GDM1 (cell line): Measurements from ENCODE around the gene ABLIM2.

Experiments
- DNase-seq: peaks from one replicate; lab custom pipeline; 2025; lab: John Stamatoyannopoulos, UW

Gene ABLIM2

GRCh38 chr4:8067945-8068896 lies 90.4 kb downstream of the ABLIM2 start:
- no peak for DNase-seq

GRCh38 chr4:8067274-8067936 lies 91.2 kb downstream of the ABLIM2 start:
- no peak for DNase-seq

- DNase-seq = no peak
Observed at GRCh38 chr4:8066336-8066931, 92.2 kb downstream of the ABLIM2 start.

GRCh38 chr4:8063974-8064563 lies 94.5 kb downstream of the ABLIM2 start:
- DNase-seq = no peak

GRCh38 chr4:8061573-8061972 lies 97.0 kb downstream of the ABLIM2 start:
- DNase-seq = no peak

GRCh38 chr4:8061145-8061544 lies 97.5 kb downstream of the ABLIM2 start:
- DNase-seq = no peak

GRCh38 chr4:8060632-8061031 lies 98.0 kb downstream of the ABLIM2 start:
- DNase-seq = no peak

- no peak for DNase-seq
Observed at GRCh38 chr4:8058031-8058479, 100.6 kb downstream of the ABLIM2 start.

GRCh38 chr4:8055206-8055605 lies 103.4 kb downstream of the ABLIM2 start:
- no peak for DNase-seq

GRCh38 chr4:8053688-8054449 lies 104.7 kb downstream of the ABLIM2 start:
- no peak for DNase-seq

- DNase-seq = no peak
Observed at GRCh38 chr4:8052160-8052691, 106.4 kb downstream of the ABLIM2 start.

GRCh38 chr4:8051644-8052043 lies 107.0 kb downstream of the ABLIM2 start:
- no peak for DNase-seq

GRCh38 chr4:8050555-8051206 lies 107.9 kb downstream of the ABLIM2 start:
- DNase-seq = no peak

GRCh38 chr4:8050180-8050554 lies 108.4 kb downstream of the ABLIM2 start:
- DNase-seq = no peak

- no peak for DNase-seq
Observed at GRCh38 chr4:8048856-8049676, 109.5 kb downstream of the ABLIM2 start.

GRCh38 chr4:8047837-8048678 lies 110.6 kb downstream of the ABLIM2 start:
- DNase-seq = no peak

- no peak for DNase-seq
Observed at GRCh38 chr4:8046925-8047541, 111.6 kb downstream of the ABLIM2 start.

- DNase-seq = no peak
Observed at GRCh38 chr4:8045909-8046308, 112.7 kb downstream of the ABLIM2 start.

GRCh38 chr4:8044699-8045098 lies 113.9 kb downstream of the ABLIM2 start:
- no peak for DNase-seq
